Measurements from ENCODE around the gene SP140L.

GRCh38 chr2:230312638-230313037, 14.4 kb upstream of the SP140L start:
- TF ChIP-seq CTCF (IDR thresholded peaks at IDR 0.05; ENCODE audit: insufficient read depth, low read depth, low read length) (no peak), EZH2 (IDR thresholded peaks at IDR 0.05; ENCODE audit: insufficient read depth, low read length) (no peak)
